Activated naive CD8-positive, alpha-beta T cell treated with anti-CD3 and anti-CD28 coated beads, Interleukin-2, amount 50 U/mL, for 16 hours (primary cell): Measurements from ENCODE around the gene POLR1D.
"Not testable (repeated sequence)": the region's sequence is repeated elsewhere in the genome, so short reads cannot be mapped to it uniquely, and the experiment has no call there.

Experiments
- DNase-seq: peaks from one replicate; pipeline ENCODE4 v3.0.0-alpha.2; 2020; ENCODE audit warnings: low read depth, low spot score

The POLR1D gene

DNA sequence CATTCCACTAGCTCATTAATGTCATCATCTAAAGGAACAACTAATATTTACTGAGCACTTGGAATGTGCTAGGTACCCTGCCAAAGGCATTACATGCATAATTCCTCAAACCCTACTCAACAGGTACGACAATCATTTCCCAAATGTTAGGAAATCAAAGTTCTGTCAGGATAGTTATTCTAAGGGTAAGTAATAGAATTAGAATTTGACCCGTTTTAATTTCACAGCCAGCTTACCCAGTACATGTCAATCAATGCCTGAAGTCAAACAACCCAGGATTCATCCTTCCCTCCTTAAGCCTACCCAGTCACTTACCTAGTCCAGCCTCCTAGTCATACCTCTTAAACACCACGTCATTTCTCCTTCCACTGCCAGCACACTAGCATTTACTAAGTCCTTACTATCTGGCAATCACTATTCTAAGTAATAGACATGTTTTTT lies 3.8 kb upstream of the POLR1D start:
- DNase-seq, result no peak

DNA sequence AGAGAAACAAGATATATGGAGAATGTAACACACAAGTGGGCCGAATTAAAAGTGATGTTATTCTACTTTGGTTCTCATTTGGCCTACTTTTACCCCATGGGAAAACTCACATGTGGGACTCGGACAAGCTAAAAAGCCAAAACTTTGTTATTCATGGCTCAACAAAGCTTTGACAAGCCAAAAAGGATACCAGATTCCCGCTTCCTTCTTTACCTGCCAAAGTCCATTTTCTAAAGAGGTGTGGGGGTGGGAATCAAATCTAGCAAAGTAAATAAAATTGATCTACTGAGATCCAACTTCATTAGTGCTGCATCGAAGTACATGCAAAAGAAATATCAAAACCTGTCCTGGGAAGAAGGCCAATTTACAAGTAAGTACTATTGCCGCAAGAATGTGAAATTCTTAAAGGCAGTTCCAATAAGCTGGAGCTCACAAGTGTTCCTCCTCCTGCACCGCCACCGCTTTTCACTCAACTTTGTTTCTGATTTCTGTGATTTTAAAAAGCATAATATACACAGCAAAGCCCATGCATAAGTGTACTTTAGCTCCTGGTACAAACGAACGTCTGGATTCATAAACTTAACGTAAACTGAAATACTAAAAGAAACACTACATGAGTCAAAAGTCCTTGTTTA lies 2.5 kb upstream of the POLR1D start:
- no peak for DNase-seq

DNA sequence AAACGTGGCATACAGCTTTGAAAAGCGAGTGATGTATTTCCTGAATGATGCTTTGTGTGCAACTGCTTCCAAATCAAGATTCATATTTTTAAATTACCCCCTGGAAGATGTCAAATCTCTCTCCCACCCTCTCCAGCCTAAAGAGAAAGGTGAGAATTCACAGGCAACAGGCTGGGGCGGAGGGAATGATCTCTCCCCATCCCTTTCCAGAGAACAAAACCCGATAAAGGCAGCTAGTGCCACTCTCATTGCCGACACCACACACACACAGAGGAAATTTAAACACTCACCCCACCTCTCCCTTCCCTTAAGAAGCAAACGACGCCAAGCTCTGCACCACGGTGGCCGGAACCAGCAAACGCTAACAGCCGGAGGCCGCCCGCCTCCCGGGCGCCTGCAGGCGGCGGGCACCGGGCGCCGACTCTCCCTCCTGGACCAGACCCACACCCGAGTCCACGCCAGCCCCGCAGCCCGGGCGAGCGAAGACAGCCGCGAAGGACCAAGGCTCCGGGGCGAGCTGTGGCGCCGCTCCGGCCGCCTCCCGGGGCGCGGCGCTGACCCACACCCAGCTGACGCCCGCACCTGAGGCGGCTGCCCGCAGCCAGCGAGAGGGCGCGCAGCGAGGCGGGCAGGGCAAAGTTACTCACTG lies 1.8 kb upstream of the POLR1D start:
- no peak for DNase-seq

DNA sequence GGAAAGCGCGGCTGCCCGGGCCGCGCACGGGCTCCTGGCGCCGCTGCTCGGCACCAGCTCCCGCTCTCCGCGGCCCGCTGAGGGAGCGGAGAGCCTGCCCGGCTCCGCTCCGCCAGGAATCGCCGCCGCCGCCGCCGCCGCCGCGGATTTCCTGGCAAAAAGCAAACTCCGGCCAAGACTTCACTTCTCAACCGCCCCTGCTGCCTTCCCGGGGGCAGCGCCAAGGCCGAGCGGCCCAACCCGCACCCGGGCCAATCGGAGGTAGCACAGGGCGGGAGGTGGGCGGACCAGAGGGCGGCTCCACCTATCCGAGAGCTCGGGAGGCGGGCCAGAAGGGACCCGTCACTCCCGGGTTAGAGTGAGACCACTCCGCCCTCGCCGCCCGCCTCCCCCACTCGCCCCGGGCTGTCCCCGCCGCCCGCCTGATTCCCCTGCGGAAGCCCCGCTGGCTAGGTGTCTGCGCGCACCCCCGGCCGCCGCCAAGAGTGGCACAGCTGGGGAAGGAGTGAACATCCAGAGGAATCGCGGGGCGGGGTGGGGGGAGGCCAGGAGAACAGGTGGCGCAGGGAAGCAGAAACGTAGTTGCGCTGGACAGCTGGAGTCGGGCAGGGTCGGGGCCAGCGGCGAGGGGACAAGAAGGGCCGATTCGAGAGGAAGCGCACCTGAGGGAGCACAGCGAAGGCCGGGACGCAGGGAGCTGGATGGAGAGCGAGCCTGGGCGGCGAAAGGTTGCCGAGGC lies 1.1 kb upstream of the POLR1D start, which contains the start of gene LNX2:
Gene LNX2, minus strand, starts transcription at position 153 of the 739 bp plus-strand sequence. CDS start 38,826 bp downstream, outside the sequence.
- DNase-seq, result peak; percentile 96

DNA sequence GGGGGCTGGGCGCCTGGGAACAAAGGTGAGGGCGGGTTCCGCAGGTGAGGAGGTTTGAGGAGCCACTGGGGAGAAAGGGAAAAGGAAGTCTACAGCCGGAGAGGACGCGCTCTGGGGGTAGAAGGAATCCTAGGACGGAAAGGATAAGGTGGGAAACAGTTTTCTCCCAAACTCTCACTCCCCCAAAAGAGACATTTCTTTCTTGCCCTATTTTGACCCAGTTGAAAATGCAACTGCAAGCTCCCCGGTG lies 651 bp upstream of the POLR1D start:
- no peak for DNase-seq

DNA sequence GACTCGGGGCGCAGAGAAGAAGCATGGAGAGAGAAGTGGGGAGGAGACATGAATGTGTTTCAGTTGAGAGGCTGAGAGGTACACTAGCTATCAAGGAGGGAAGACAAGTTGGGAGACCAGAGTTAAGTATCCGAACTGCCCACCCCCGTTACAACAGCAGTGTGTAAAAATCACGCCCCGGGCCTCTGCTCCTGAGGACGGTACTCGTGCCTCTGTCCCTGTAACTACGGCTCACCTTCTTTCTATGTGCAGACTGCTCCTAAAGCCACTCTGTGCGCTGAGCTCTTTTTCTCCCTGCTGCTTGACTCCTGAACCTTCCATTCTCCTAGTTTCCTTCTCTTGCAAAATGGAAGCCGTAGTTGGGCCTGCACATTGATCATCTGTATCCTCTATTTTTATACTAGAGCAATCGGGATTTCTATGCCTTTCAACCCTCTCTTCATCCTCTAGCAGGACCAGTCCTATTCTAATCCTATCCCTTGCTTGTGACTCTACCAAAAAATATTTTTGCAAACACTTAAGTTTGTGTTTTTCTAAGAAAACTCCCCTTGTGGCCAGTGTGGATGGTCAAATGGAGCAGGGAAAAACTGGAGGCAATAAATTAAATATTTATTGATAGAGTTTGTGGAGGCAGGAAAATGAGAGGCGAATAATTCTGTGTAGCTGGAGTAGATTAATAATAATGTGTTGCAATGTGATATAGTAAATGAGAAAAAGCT lies 569 bp downstream of the POLR1D start:
- DNase-seq, result no peak

DNA sequence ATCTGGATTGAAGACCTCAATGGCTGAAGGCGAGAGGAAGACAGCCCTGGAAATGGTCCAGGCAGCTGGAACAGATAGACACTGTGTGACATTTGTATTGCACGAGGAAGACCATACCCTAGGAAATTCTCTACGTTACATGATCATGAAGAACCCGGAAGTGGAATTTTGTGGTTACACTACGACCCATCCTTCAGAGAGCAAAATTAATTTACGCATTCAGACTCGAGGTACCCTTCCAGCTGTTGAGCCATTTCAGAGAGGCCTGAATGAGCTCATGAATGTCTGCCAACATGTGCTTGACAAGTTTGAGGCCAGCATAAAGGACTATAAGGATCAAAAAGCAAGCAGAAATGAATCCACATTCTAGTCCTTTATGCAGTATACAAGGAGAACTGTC lies 1.2 kb downstream of the POLR1D start:
- DNase-seq, result no peak

DNA sequence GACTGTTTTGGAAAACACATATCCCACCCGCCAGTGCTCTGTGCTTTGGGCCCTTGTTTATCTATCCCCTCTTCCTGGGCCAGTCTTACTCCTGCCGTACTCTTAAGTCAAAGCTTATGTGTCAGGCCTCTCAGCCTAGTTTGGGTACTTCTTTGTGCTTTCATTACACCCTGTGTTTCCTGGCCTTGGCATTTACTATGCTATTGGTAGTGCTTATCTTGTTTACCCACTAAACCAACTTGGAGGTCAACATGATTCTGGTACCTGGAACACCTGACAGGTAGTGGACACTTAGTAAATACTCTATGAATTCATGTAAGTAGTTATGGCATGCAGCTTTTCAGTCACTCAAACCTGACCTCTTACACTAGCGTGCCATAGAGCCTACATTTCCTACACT lies 2.4 kb downstream of the POLR1D start:
- no peak for DNase-seq

DNA sequence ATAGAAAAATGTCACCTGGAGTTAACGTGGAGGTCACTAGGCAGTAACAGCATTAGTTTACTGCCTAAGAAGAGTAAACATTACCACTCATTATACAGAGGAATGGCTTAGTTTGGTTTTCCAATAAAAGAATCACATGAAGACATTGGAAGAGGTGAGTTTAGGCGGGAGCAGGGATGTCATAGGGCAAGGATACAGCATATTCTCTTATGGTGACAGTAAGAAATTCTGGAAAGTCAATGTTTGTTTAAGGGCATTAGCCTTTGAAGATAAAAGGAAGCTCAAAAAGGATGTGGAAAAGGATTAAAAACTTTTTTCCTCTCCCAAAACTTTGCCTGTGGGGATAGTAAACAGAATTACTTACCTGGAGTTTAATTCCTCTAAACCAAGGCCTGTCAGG lies 4.1 kb downstream of the POLR1D start:
- no peak for DNase-seq

DNA sequence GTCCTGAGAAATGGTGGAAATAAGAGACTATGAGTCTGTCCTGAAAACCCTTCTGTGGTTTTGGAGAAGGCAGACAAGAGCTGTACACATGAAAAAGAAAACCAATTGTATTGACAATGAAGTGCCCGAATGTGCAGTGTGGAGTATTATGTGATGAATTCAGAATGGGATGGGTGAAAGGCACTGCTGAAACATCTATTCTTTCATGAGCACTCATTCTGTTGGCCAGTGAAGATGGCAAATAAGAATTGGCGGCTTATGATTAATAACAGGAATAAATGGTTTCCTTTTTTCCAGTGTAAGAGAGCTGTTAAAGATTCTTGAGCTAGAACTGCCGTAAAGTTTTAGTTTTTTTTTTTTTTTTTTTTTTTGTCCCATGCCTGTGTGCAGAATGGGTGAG lies 5.7 kb downstream of the POLR1D start:
- no peak for DNase-seq

DNA sequence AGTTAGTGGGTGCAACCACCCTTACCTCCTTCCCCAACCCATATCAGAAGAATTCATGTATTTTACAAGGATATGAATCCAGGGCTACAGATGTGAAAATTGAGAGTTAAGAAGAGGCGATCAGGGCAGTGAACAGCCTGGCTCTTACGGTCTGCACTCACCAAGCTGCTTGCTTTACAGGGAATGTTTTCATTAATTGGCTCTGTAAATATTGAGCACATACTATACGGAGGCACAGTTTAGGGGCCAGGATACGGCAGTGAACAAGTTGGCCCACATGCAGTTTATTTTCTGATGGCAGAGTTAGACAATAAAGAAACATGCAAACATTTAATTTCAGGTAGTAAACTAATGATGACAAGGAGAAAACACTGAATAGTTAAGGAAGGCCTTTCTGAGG lies 6.4 kb downstream of the POLR1D start:
- no peak for DNase-seq

DNA sequence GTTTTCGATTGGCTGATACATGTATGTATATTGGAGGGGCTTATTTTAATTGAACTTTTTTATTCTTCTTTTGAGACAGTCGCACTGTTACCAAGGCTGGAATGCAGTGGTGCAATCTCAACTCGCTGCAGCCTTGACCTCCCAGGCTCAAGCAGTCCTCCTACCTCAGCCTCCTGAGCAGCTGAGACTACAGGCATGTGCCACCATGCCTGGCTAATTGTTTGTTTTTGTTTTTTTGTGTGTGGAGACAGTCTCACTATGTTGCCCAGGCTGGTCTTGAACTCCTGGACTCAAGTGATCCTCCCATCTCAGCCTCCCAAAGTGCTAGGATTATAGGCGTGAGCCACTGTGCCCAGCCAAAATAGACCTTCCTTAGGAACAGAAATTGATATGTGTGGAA lies 7.1 kb downstream of the POLR1D start:
- DNase-seq, result not testable (repeated sequence)

DNA sequence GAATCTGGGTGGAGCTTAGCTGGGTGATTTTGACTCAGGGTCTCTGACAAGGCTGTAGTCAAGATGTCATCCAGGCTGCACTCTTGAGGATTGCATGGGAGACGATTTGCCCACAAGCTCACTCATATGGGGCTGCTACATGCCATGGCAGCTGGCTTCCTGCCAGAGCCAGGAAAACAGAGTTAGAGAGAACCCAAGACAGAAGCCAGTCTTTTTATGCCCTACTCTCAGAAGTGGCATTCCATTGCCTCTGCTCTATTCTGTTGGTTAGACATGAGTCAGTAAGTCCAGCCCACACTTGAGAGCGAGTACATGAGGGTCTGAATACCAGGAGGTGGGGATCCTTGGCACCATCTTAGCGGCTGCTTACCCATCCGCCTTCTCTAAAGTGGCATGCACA lies 9.5 kb downstream of the POLR1D start:
- no peak for DNase-seq

DNA sequence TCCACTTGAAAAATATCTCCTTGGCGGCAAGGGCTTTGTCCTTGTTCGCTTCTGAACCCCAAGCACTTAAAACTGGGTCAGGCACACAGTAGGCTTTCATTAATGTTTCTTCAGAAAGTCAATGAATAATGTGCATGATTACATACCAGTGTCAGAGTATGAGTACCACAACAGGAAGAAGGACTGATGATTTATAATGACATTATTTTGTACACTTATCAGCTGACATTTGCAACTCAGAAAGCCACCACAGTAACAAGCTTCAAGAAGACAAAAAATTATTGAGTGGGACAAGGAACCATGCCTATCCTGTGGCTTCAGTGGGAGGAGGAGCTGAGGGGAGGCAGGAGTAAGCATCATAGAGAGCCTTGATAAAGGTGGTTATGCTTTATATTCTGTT lies 10.0 kb downstream of the POLR1D start:
- no peak for DNase-seq

DNA sequence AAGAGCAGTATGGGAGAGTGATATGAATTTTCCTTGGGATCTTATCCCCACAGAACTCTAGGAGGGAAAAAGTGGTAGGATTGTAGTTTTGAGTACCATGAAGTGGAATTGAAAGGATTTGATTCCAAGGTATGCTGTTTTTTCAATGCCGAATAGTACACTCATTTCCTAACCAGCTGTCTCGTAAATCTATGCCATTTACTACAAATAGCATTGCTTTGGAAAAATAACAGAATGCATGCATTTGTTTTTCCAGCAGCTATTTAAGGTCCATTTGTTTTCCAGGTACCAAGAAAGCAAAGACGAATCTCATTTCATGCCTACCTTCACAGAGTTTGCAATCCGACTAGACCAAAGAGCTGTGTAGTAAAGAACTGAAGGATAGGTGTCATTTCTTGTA lies 10.5 kb downstream of the POLR1D start:
- no peak for DNase-seq

DNA sequence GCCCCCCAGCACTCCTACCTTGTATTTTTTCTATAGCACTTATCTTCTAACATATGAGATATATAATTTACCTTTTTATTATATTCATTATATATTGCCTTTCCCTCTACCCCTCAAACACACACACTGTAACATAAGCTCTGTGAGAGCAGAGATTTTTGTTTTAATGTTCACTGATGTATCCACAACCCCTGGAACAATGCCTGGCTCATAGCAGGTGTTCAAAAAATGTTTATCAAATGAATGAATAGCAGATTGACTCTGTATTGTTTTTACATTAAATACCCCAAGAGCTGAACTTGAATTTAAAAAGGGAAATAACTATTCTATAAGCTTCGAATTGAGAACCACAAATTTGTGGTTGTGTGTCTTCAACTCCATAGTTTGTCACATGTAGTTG lies 11.0 kb downstream of the POLR1D start:
- DNase-seq, result no peak

DNA sequence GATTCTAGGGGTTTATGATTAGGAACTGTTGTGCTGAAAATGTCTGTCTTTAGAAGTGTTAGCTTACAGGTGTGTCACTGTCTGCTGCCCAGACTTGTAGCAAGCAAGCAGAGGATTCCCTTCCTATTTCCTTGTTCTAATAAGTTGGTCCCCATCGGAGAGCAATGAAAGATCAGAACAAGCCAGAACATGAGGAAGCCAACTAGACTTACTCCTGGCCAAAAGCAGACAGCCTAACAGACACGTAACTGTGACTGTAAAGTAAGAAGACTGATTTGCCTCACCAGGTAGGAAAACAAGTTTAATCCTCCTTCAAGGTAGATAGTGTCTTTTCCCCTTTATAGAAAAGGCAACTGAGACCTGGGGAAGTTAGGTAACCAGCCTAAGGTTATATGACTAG lies 12.5 kb downstream of the POLR1D start:
- no peak for DNase-seq

DNA sequence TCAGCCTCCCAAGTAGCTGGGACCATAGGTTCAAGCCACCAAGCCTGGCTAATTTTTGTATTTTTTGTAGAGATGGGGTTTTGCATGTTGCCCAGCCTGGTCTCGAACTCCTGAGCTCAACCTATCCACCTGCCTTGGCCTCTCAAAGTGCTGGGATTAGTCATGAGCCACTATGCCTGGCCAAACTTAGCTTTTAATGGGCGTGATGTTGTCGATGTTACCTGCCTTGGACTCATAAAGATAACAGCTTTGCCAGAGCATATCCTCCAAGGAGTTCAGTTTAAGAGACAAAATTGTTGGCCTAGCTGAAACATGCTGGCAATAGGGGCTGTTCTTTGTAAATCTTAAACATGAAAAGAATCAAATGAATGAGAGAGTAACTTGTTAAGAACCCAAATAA lies 13.1 kb downstream of the POLR1D start:
- DNase-seq, result no peak

DNA sequence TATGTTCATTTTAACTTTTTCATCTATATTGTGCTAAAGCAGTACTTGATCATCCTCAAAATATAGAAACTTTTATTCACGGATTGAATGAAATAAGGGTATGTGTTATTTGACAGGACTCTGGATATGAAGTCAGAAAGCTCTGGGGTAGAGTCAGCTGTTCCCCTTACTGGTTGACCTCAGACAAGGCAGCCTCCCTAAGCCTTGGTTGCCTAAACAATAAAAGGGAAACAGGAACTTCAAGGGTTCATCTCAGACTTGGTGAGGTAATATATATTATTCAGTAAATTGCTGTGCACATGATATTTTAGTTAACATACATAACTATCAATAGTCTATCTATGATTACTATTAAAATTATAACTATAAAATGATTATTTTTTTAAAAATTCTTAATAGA lies 13.6 kb downstream of the POLR1D start:
- DNase-seq, result no peak

DNA sequence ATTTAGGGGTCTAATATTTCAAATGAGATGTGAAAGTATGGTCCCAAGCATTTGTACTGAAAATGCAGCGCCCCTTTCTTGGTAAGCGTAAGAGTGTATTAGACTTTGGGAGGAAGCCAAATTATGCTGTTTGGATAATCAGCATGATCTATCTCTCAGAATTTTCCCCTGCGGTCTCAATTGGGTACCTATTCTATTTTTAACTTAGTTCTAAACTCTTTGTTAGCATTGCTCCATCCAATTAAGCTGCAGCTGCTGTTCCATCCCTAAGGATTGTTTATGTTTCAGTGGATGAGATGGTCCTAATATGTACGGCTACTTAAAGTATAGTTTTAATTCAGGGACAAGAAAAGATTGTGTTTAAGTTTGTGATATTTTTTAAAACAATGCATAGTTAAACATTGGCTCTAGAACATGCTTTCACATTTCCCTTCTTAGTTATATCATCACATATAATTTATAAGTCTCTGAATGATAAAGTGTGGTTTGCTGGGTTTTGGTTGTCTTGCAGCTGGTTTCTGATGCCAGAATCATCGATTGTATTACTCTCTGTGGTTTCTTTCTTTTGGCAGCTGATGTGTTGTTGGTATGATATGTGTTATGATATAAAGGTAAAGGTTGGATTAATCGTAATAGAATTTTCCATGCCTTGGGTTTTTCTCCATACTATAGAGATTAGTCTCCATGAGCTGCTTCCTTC lies 15.0 kb downstream of the POLR1D start:
- no peak for DNase-seq

DNA sequence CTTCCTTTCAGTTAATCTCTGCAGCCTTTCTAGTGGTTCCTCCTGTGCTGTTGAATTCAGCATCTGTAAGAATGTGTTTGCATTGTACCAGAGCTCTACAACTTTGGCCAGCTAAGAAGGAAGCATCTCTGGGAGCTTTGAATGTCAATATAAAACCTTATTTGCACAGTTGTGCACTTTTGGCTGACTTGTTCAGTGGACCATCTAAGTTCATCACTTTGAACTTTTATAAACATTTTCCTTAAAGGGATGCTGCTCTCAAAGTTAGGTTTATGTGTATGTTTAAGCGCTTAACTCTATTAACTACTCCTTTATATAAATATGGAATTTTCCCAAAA lies 15.6 kb downstream of the POLR1D start:
- no peak for DNase-seq

DNA sequence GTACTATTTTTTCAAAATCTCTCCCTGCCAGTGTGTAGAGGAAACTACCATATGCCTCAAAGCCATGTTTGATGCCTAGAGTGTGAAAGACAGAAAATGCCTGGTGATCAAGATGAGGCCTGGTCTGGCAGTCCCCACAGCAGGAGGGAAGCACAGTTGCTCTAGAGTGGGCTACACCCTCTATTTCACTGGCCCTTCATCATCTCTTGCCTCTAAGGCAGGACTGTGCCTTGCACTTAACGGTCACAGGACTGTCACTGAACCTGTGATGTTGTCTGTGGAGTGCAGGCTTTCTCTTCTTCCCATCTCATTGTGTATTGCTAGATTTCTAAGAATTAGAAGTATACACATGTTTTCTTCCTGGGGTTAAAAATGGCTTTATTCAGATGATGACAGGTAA lies 16.3 kb downstream of the POLR1D start:
- no peak for DNase-seq
